Chondrocyte (in vitro differentiated cells): Measurements from ENCODE around the gene NAPA. TPM values are rescaled to one million over a fixed set of nuclear protein-coding genes. Genes with fewer than 3 reads are reported as not detected.

Experiments used
- DNase-seq: peaks from one replicate; pipeline ENCODE4 v3.0.0; 2021; ENCODE audit warnings: mixed read lengths, low spot score
- H3K27ac Mint-ChIP-seq: one replicate; pipeline ENCODE4 v1.8.0; 2021; ENCODE audit warnings: mild to moderate bottlenecking, moderate library complexity, mixed read lengths; ENCODE audit not compliant: unreplicated experiment
- H3K27me3 Mint-ChIP-seq: 2 replicates; pipeline ENCODE4 v1.8.0; 2021; ENCODE audit warnings: low read depth, mixed read lengths
- H3K36me3 Mint-ChIP-seq: 2 replicates; pipeline ENCODE4 v1.8.0; 2021; ENCODE audit warnings: low read depth, mixed read lengths
- H3K4me1 Mint-ChIP-seq: 2 replicates; pipeline ENCODE4 v1.8.0; 2021; ENCODE audit warnings: low read depth, mild to moderate bottlenecking, mixed read lengths
- H3K4me3 Mint-ChIP-seq: one replicate; pipeline ENCODE4 v1.8.0; 2021; ENCODE audit warnings: mild to moderate bottlenecking, moderate library complexity, mixed read lengths; ENCODE audit not compliant: unreplicated experiment
- H3K9me3 Mint-ChIP-seq: 2 replicates; pipeline ENCODE4 v1.8.0; 2021; ENCODE audit warnings: low read depth, mixed read lengths
- CTCF ChIP-seq: fragments of 200-600 bp; sonication (generic); IDR thresholded peaks from 2 replicates; pipeline ENCODE4 v1.5.0; 2021; ENCODE audit warnings: antibody characterized with exemption, mild to moderate bottlenecking, moderate library complexity
- long read RNA-seq: library from polyadenylated mRNA; stranded (forward); transcript quantifications from one replicate; pipeline ENCODE4 v2.0.0, GENCODE V29; 2021
- total RNA-seq: library from RNA; stranded (reverse); gene quantifications from 3 replicates; pipeline ENCODE4 v1.2.1, GENCODE V29; 2021

The NAPA gene
- 88.8 to 91.2 TPM (median 90.7 TPM) in 3 replicates for total RNA-seq
- long read RNA-seq, transcript NAPA-201 (11 exons, 1,839 nt) = major isoform, 124 of 152 reads
- long read RNA-seq, partial matches to known transcripts = 1 of 152 reads
- long read RNA-seq, other reads (novel, unspliced or antisense) = 23 of 152 reads

DNA sequence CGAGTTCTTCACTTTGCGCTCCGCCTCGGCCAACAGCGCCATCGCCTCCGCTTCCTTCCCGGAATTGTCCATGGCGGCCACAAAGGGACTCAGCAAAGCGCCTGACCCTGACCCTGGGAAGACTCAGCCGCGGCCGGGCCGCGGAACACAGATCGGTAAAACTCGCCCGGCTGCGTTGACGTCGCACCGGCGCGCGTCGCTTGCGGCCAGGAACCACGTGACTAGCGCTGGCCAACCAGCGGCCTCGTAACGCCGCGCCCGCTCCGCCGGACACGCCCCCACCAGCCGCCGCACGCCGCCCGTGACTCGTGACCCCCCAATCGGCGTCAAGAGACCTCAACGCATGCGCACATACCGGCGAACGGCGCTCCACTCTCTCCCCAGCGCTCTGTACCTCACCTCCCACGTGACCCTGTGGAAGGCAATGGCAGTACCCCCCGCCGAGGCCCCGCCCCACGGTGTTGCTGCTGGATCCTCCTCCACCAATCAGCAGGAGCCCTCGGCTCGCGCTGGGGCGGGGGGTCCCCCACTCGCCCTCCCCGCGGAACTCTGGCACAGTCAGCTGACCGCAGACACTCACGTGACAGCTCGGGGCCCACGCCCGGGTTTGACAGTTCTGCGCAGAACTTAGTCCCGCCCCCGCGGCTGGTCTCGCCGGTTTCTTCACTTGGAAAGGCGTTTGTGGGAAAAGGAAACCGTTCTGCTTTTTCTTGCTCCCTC lies at the start of gene NAPA:
TSS of gene NAPA (minus strand) at position 195 of the 720 bp plus-strand sequence. CDS start at position 72, 123 bp downstream.
- H3K36me3 Mint-ChIP-seq = peaks cover 1% of the 10 kb centered on the region
- no peaks in the 10 kb centered on the region for H3K9me3 Mint-ChIP-seq
- DNase-seq = peak; percentile 100
- H3K4me3 Mint-ChIP-seq = peak within 1 kb of the TSS; percentile 98
- peaks cover 55% of the 10 kb centered on the region for H3K4me1 Mint-ChIP-seq
- peak within 1 kb of the TSS; percentile 99 for H3K27ac Mint-ChIP-seq
- no peak for TF ChIP-seq CTCF
- peaks cover 3% of the 10 kb centered on the region for H3K27me3 Mint-ChIP-seq

GRCh38 chr19:47564081-47564480 lies 49.2 kb upstream of the NAPA start:
- no peak for TF ChIP-seq CTCF
- H3K9me3 Mint-ChIP-seq = no peaks in the 10 kb centered on the region
- no peaks in the 10 kb centered on the region for H3K4me1 Mint-ChIP-seq
- H3K27me3 Mint-ChIP-seq = peaks cover 6% of the 10 kb centered on the region
- H3K36me3 Mint-ChIP-seq = no peaks in the 10 kb centered on the region
- no peak for DNase-seq
- H3K27ac Mint-ChIP-seq = no peak overlapping the region
- no peak overlapping the region for H3K4me3 Mint-ChIP-seq

DNA sequence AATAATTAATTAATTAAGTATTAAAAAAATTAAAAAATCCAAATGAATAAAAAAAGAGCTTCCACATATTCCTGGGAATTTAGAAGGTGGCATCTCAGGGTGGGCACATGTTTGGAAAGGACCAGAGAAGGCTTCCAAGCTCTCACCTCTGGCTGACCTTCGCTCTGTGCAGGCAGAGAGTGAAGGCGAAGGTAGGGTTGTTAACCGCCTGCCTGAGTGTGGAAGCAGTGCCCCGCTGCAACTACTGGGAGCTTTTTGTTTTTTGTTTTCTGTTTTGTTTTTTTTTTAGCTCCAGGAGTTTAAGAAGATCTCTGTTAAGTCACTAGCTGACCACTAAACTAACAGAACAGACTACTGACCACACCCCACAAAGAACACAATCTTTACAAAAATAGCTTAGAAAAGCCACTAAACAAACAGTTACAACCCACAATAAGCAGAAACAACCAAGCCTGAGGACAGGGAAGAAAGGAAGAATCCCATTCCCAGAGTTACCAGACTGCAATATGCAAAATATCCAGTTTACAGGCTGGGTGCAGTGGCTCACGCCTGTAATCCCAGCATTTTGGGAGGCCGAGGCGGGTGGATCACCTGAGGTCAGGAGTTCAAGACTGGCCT lies 46.7 kb upstream of the NAPA start:
- Mint-ChIP-seq H3K36me3 (no peaks in the 10 kb centered on the region), H3K4me3 (no peak overlapping the region), H3K27me3 (peaks cover 6% of the 10 kb centered on the region), H3K4me1 (no peaks in the 10 kb centered on the region), H3K9me3 (no peaks in the 10 kb centered on the region), H3K27ac (no peak overlapping the region)
- DNase-seq = no peak
- TF ChIP-seq CTCF = no peak

- no peak for TF ChIP-seq CTCF
- no peaks in the 10 kb centered on the region for H3K36me3 Mint-ChIP-seq
- no peak for DNase-seq
- H3K4me3 Mint-ChIP-seq = no peak overlapping the region
- no peaks in the 10 kb centered on the region for H3K4me1 Mint-ChIP-seq
- H3K27ac Mint-ChIP-seq = no peak overlapping the region
- no peaks in the 10 kb centered on the region for H3K9me3 Mint-ChIP-seq
- H3K27me3 Mint-ChIP-seq = peaks cover 6% of the 10 kb centered on the region
These were observed 46.1 kb upstream of the NAPA start for GRCh38 chr19:47560999-47561398.

DNA sequence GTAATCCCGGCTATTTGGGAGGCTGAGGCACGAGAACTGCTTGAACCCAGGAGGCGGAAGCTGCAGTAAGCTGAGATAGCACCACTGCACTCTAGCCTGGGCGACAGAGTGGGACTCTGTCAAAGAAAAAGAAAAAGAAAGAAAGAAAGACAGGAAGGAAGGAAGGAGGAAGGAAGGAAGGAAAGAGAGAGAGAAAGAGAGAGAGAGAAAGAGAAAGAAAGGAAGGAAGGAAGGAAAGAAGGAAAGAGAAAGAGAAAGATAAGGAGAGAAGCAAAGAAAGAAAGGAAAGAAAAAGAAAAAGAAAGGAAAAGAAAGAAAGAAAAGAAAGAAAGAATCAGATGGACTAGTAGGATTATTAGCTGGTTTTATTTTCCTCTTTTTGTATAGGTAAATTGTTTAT lies 35.3 kb upstream of the NAPA start:
- H3K9me3 Mint-ChIP-seq = no peaks in the 10 kb centered on the region
- DNase-seq = no peak
- H3K4me1 Mint-ChIP-seq = no peaks in the 10 kb centered on the region
- H3K36me3 Mint-ChIP-seq = no peaks in the 10 kb centered on the region
- no peak overlapping the region for H3K4me3 Mint-ChIP-seq
- no peak overlapping the region for H3K27ac Mint-ChIP-seq
- no peak for TF ChIP-seq CTCF
- peaks cover 16% of the 10 kb centered on the region for H3K27me3 Mint-ChIP-seq
